Neural progenitor cell (in vitro differentiated cells): ENCODE data around the gene RAVER1. TPM values are rescaled to one million over a fixed set of nuclear protein-coding genes. Genes with fewer than 3 reads are reported as not detected.

Source experiments
- DNase-seq: peaks from one replicate; pipeline ENCODE4 v3.0.0-alpha.2; 2016; ENCODE audit warnings: low spot score
- H2AFZ ChIP-seq: fragments of 200-600 bp; sonication (generic); replicated peaks from 2 replicates; pipeline ENCODE4 v1.6.1; 2016; ENCODE audit warnings: antibody characterized with exemption
- H3F3A ChIP-seq: fragments of 200-600 bp; sonication (generic); 2 replicates; pipeline ENCODE4 v1.6.1; 2016; ENCODE audit warnings: antibody characterized with exemption, low read depth
- H3K27ac ChIP-seq: fragments of 200-600 bp; sonication (generic); 2 replicates; pipeline ENCODE4 v1.5.1; 2016; ENCODE audit warnings: mild to moderate bottlenecking
- H3K27me3 ChIP-seq: fragments of 200-600 bp; sonication (generic); 2 replicates; pipeline ENCODE4 v1.6.1; 2016; ENCODE audit warnings: mild to moderate bottlenecking, moderate library complexity
- H3K36me3 ChIP-seq: fragments of 200-600 bp; sonication (generic); 2 replicates; pipeline ENCODE4 v1.5.1; 2016
- H3K4me1 ChIP-seq: fragments of 200-600 bp; sonication (generic); 2 replicates; pipeline ENCODE4 v1.6.1; 2016; ENCODE audit warnings: mixed run types
- H3K4me2 ChIP-seq: fragments of 200-600 bp; sonication (generic); 2 replicates; pipeline ENCODE4 v1.6.1; 2016
- H3K4me3 ChIP-seq: fragments of 200-600 bp; sonication (generic); 2 replicates; pipeline ENCODE4 v1.5.1; 2016
- H3K79me2 ChIP-seq: fragments of 200-600 bp; sonication (generic); 2 replicates; pipeline ENCODE4 v1.6.1; 2016; ENCODE audit warnings: low read depth
- H3K9ac ChIP-seq: fragments of 200-600 bp; sonication (generic); 2 replicates; pipeline ENCODE4 v1.6.1; 2016
- H3K9me3 ChIP-seq: fragments of 200-600 bp; sonication (generic); 2 replicates; pipeline ENCODE4 v1.5.1; 2016; ENCODE audit warnings: low read depth
- H4K20me1 ChIP-seq: fragments of 200-600 bp; sonication (generic); 2 replicates; pipeline ENCODE4 v1.6.1; 2016; ENCODE audit warnings: low read depth
- H3K27ac Mint-ChIP-seq: 3 replicates; pipeline ENCODE4 v1.8.0; 2021; ENCODE audit warnings: mixed read lengths
- H3K27me3 Mint-ChIP-seq: 2 replicates; pipeline ENCODE4 v1.8.0; 2022; ENCODE audit warnings: low read depth, mild to moderate bottlenecking, inconsistent platforms, moderate library complexity, mixed read lengths; ENCODE audit not compliant: insufficient read depth
- H3K36me3 Mint-ChIP-seq: 3 replicates; pipeline ENCODE4 v1.8.0; 2021; ENCODE audit warnings: mixed read lengths
- H3K4me1 Mint-ChIP-seq: 3 replicates; pipeline ENCODE4 v1.8.0; 2021; ENCODE audit warnings: mixed read lengths
- H3K4me3 Mint-ChIP-seq: 3 replicates; pipeline ENCODE4 v1.8.0; 2021; ENCODE audit warnings: mild to moderate bottlenecking, moderate library complexity, mixed read lengths
- H3K9me3 Mint-ChIP-seq: 3 replicates; pipeline ENCODE4 v1.8.0; 2020; ENCODE audit warnings: mixed read lengths
- CTCF ChIP-seq: fragments of 200-600 bp; sonication (generic); IDR thresholded peaks from 2 replicates; pipeline ENCODE4 v1.5.1; 2017; ENCODE audit warnings: antibody characterized with exemption, mild to moderate bottlenecking
- EZH2 ChIP-seq: fragments of 200-600 bp; sonication (generic); IDR thresholded peaks from 2 replicates; pipeline ENCODE4 v1.6.1; 2017; ENCODE audit warnings: antibody characterized with exemption, mild to moderate bottlenecking, moderate library complexity
- EZH2phosphoT487 ChIP-seq: fragments of 200-600 bp; sonication (generic); IDR thresholded peaks from 2 replicates; pipeline ENCODE4 v1.6.1; 2017; ENCODE audit warnings: antibody characterized with exemption
- total RNA-seq: library from RNA; depleted of rRNA; stranded (reverse); fragments of >200 nt; gene quantifications from 2 replicates; pipeline ENCODE4 v1.2.3, GENCODE V29; 2015; ENCODE audit warnings: low replicate concordance

RAVER1 gene
- total RNA-seq, 1 donor from 2014 or later = 5.4 TPM

- no peak overlapping the region for H3K27ac ChIP-seq
- peaks cover 15% of the 10 kb centered on the region for H4K20me1 ChIP-seq
- Mint-ChIP-seq H3K36me3 (no peaks in the 10 kb centered on the region), H3K27ac (no peak overlapping the region), H3K4me3 (peak overlapping the region; percentile 15), H3K9me3 (peaks cover 3% of the 10 kb centered on the region), H3K4me1 (peaks cover 8% of the 10 kb centered on the region), H3K27me3 (peaks cover 61% of the 10 kb centered on the region)
- no peak overlapping the region for H3K4me2 ChIP-seq
- H3K9ac ChIP-seq = no peak overlapping the region
- no peaks in the 10 kb centered on the region for H3K79me2 ChIP-seq
- peaks cover 5% of the 10 kb centered on the region for H3K4me1 ChIP-seq
- no peak overlapping the region for H3K4me3 ChIP-seq
- H3K36me3 ChIP-seq = no peaks in the 10 kb centered on the region
- no peak overlapping the region for H2AFZ ChIP-seq
- DNase-seq = no peak
- peaks cover 31% of the 10 kb centered on the region for H3F3A ChIP-seq
- no peak for TF ChIP-seq CTCF
- H3K9me3 ChIP-seq = no peaks in the 10 kb centered on the region
- peaks cover 55% of the 10 kb centered on the region for H3K27me3 ChIP-seq
These were observed 47.9 kb downstream of the RAVER1 start for GRCh38 chr19:10285393-10285792.

GRCh38 chr19:10284960-10285278 lies 48.4 kb downstream of the RAVER1 start:
- H3K4me3 Mint-ChIP-seq = no peak overlapping the region
- peaks cover 3% of the 10 kb centered on the region for H3K9me3 Mint-ChIP-seq
- Histone ChIP-seq H3K27ac (no peak overlapping the region), H3K9ac (no peak overlapping the region), H2AFZ (no peak overlapping the region), H3K9me3 (no peaks in the 10 kb centered on the region), H3K4me1 (peaks cover 5% of the 10 kb centered on the region), H4K20me1 (peaks cover 11% of the 10 kb centered on the region), H3K4me3 (no peak overlapping the region), H3K27me3 (peaks cover 50% of the 10 kb centered on the region), H3F3A (peaks cover 29% of the 10 kb centered on the region), H3K36me3 (no peaks in the 10 kb centered on the region), H3K4me2 (no peak overlapping the region), H3K79me2 (no peaks in the 10 kb centered on the region)
- no peak for TF ChIP-seq EZH2phosphoT487
- no peak for TF ChIP-seq CTCF
- TF ChIP-seq EZH2 = no peak
- no peak for DNase-seq
- H3K27me3 Mint-ChIP-seq = peaks cover 58% of the 10 kb centered on the region
- H3K27ac Mint-ChIP-seq = no peak overlapping the region
- peaks cover 6% of the 10 kb centered on the region for H3K4me1 Mint-ChIP-seq
- H3K36me3 Mint-ChIP-seq = no peaks in the 10 kb centered on the region

- H3F3A ChIP-seq = peaks cover 27% of the 10 kb centered on the region
- H3K27me3 Mint-ChIP-seq = peaks cover 55% of the 10 kb centered on the region
- H3K4me1 ChIP-seq = peaks cover 5% of the 10 kb centered on the region
- no peak overlapping the region for H3K4me3 ChIP-seq
- H3K36me3 Mint-ChIP-seq = no peaks in the 10 kb centered on the region
- H3K36me3 ChIP-seq = no peaks in the 10 kb centered on the region
- H3K9me3 ChIP-seq = no peaks in the 10 kb centered on the region
- no peak overlapping the region for H3K4me3 Mint-ChIP-seq
- H3K4me1 Mint-ChIP-seq = peaks cover 6% of the 10 kb centered on the region
- peaks cover 44% of the 10 kb centered on the region for H3K27me3 ChIP-seq
- H2AFZ ChIP-seq = no peak overlapping the region
- peaks cover 3% of the 10 kb centered on the region for H3K9me3 Mint-ChIP-seq
- H3K9ac ChIP-seq = no peak overlapping the region
- no peak overlapping the region for H3K27ac ChIP-seq
- no peak overlapping the region for H3K4me2 ChIP-seq
- no peak for DNase-seq
- H4K20me1 ChIP-seq = peaks cover 10% of the 10 kb centered on the region
- TF ChIP-seq EZH2phosphoT487 (no peak), CTCF (no peak), EZH2 (no peak)
- H3K79me2 ChIP-seq = no peaks in the 10 kb centered on the region
- H3K27ac Mint-ChIP-seq = no peak overlapping the region
These were observed 49.0 kb downstream of the RAVER1 start for GRCh38 chr19:10284065-10284959.
